ENCODE results near the gene UTRN. TPM values are rescaled to one million over a fixed set of nuclear protein-coding genes. Genes with fewer than 3 reads are reported as not detected.

The UTRN gene
- 49.0 and 83.5 TPM in 2 replicates for total RNA-seq

GRCh38 chr6:144284783-144285547, at the start of gene UTRN:
Gene UTRN (plus strand): TSS chr6:144285335. CDS start chr6:144291829, 6,494 bp downstream.

Other genes with a start within 250 kb of the UTRN start
- gene SF3B5, start 189.8 kb upstream of the UTRN start, total RNA-seq: 298 and 304 TPM in 2 replicates
- gene STX11, start 134.8 kb upstream of the UTRN start, total RNA-seq: under 0.01 and 0.71 TPM in 2 replicates

Measured in myometrial cell (primary cell).